Lung (tissue), 12 donors: ENCODE measurements around the gene PRPF19. TPM values are rescaled to one million over a fixed set of nuclear protein-coding genes. Genes with fewer than 3 reads are reported as not detected.

Experiments
- ATAC-seq: fragments of 200-7000 bp; cut with Tn5 transposase; one replicate; pipeline ENCODE4 v1.9.1; 2020; ENCODE audit warnings: moderate number of reproducible peaks; ENCODE audit not compliant: insufficient read depth, low FRiP score
- DNase-seq, 3 donors: peaks; one replicate each; pipeline ENCODE4 v3.0.0-alpha.2; 2013 to 2017
- H3K27ac ChIP-seq, 2 donors: one replicate each; pipeline ENCODE4 v1.5.1; 2013; ENCODE audit warnings: mild to moderate bottlenecking in 2 of 2, moderate library complexity in 2 of 2, control low read depth in 1 of 2, inconsistent platforms in 1 of 2, low read depth in 1 of 2, low read length in 1 of 2
- H3K27me3 ChIP-seq, 3 donors: one replicate each; pipeline ENCODE4 v1.5.1; 2013; ENCODE audit warnings: low read length in 2 of 3; ENCODE audit not compliant: control insufficient read depth in 3 of 3, insufficient read depth in 3 of 3
- H3K36me3 ChIP-seq, 4 donors: one replicate each; pipeline ENCODE4 v1.5.1; 2013; ENCODE audit warnings: low read length in 4 of 4, mild to moderate bottlenecking in 1 of 4, moderate library complexity in 1 of 4; ENCODE audit not compliant: control insufficient read depth in 4 of 4, insufficient read depth in 4 of 4
- H3K4me1 ChIP-seq, 5 donors: one replicate each; pipeline ENCODE4 v1.5.1; 2013; ENCODE audit warnings: low read length in 5 of 5, mild to moderate bottlenecking in 2 of 5, moderate library complexity in 1 of 5; ENCODE audit not compliant: control insufficient read depth in 5 of 5, insufficient read depth in 5 of 5
- H3K4me3 ChIP-seq: one replicate; pipeline ENCODE4 v1.5.1; 2013; ENCODE audit warnings: mild to moderate bottlenecking, control low read depth, moderate library complexity
- H3K9ac ChIP-seq, 2 donors: one replicate each; pipeline ENCODE4 v1.5.1; 2013; ENCODE audit warnings: low read length in 2 of 2, control low read depth in 1 of 2; ENCODE audit not compliant: insufficient read depth in 1 of 2
- H3K9me3 ChIP-seq, 4 donors: one replicate each; pipeline ENCODE4 v1.5.1; 2013; ENCODE audit warnings: low read length in 3 of 4, mild to moderate bottlenecking in 1 of 4, moderate library complexity in 1 of 4; ENCODE audit not compliant: control insufficient read depth in 4 of 4, insufficient read depth in 3 of 4
- CTCF ChIP-seq: IDR thresholded peaks from 2 replicates; pipeline ENCODE4 v1.5.1; 2012; ENCODE audit warnings: mild to moderate bottlenecking; ENCODE audit errors: control extremely low read depth, extremely low read depth
- WGBS, 2 donors: extraction: QIAGEN DNeasy Blood & Tissue Kit; methylation state at CpG; one replicate each; pipeline ENCODE4 v1.1.7; 2013; 5-methylcytosine and 5-hydroxymethylcytosine counted together
- polyA plus RNA-seq, 2 donors: library from polyadenylated mRNA; stranded (reverse); fragments of 200-250 nt; gene quantifications; one replicate each; pipeline ENCODE4 v1.2.1, GENCODE V29; 2013
- total RNA-seq, 2 donors: library from RNA; depleted of rRNA in 1 of 2; stranded (reverse); fragments of >200 nt in 1 of 2; gene quantifications; one replicate each; pipeline ENCODE4 v1.2.1, GENCODE V29; 2014 to 2021
- donor health status: control.
- donor health status: control.
- donor health status: Bipolar disorder and iron deficiency.
- donor health status: healthy.
- donor health status: DM: yes; HTN: yes; CAD: no.

The PRPF19 gene
- total and polyA plus RNA-seq, 4 donors, result 49.0 to 79.0 (median 65.2) TPM

DNA sequence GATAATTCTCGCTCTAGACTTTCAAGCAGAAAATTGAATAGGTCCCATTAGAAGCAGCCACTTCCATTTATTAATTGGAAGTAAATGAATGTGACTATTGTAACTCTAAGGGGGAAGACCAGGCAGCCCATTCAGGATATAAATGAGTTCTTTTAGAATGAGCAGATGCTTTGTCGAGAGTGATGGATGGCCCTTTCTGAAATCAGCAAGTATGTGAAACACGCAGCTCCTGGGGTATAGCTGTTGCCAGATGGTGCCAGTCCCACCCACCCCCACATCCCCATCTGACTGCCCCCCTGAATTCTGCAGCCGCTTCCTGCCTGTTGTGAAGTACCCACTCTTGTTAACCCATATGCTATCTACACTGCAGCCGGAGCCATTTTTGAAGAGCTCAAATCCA lies 41.9 kb upstream of the PRPF19 start:
- ATAC-seq (no peak), DNase-seq (no peak)
- Histone ChIP-seq H3K4me3 (no peak overlapping the region), H3K27ac (no peak overlapping the region), H3K4me1 (peaks cover 0 to 18% (median 5%) of the 10 kb centered on the region in 5 donors), H3K9ac (no peak overlapping the region), H3K36me3 (peaks cover 0 to 16% (median 4%) of the 10 kb centered on the region in 4 donors), H3K9me3 (no peaks in the 10 kb centered on the region), H3K27me3 (peaks cover 0 to 4% (median 0%) of the 10 kb centered on the region in 3 donors)
- no peak for TF ChIP-seq CTCF
- 66 to 82% methylated on average over 5 of the region's 5 CpGs for WGBS, 2 donors

DNA sequence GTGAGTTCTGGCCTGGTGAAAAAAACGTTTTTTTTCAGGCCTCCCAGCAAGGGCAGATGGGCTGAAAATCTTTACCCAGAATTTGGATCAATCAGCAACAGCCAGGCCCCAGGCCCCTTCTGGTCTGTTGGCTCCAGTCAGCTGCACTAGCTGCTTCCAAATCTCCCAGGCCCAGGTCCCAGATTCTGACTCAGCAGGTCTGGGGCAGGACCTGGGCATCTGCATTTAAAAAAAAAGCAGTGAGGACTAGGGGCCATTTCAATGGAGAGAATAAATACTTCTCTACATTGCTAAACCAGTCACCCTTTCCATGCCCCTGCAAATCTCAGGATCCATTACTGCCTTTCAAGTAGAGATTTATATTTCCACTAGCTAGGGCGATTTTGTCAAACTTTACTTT lies 41.3 kb upstream of the PRPF19 start:
- 64 to 66% methylated on average over 2 of the region's 2 CpGs for WGBS, 2 donors
- Histone ChIP-seq H3K36me3 (peaks cover 0 to 18% (median 4%) of the 10 kb centered on the region in 4 donors), H3K4me3 (no peak overlapping the region), H3K4me1 (peaks cover 0 to 17% (median 7%) of the 10 kb centered on the region in 5 donors), H3K9ac (no peak overlapping the region), H3K9me3 (no peaks in the 10 kb centered on the region), H3K27ac (no peak overlapping the region), H3K27me3 (peaks cover 0 to 4% (median 0%) of the 10 kb centered on the region in 3 donors)
- DNase-seq, result no peak
- TF ChIP-seq CTCF, result no peak
- no peak for ATAC-seq

DNA sequence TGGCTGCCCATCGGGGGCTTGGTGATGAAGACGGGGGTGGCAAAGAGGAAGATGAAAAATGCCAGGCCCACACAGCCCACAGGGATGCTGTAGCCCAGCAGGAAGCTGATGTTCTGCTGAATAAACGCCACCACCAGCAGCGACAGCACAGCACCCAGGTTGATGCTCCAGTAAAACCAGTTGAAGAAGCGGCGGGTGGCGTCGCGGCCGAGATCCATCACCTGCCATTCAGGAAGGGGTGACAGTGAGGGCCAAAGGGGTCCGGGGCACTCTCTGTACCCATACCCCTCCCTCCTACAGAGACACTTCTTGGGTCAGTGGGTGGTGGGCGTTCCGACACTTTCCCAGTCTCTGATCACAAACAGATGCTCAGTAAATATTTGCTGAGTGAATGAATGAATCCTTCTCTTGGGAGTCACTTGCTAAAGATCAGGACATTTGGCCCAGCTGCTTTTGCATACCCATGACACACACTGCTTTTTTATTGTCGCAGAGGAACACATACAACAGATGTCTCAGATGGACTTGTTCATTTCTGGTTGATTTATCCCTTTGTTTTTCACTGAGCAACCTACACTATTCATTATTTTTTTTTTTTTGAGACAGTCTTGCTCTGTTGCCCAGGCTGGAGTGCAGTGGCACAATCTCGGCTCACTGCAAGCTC lies 40.3 kb upstream of the PRPF19 start:
- H3K9ac ChIP-seq, result no peak overlapping the region
- ATAC-seq, result no peak
- peaks cover 0 to 26% (median 5%) of the 10 kb centered on the region in 4 donors for H3K36me3 ChIP-seq
- peaks cover 0 to 16% (median 13%) of the 10 kb centered on the region in 5 donors for H3K4me1 ChIP-seq
- peaks cover 0 to 4% (median 0%) of the 10 kb centered on the region in 3 donors for H3K27me3 ChIP-seq
- no peak overlapping the region for H3K4me3 ChIP-seq
- no peaks in the 10 kb centered on the region for H3K9me3 ChIP-seq
- no peak for TF ChIP-seq CTCF
- DNase-seq, result no peak
- WGBS, 2 donors, result 89 to 91% methylated on average over 15 of the region's 15 CpGs
- H3K27ac ChIP-seq, result no peak overlapping the region
